Prostate gland (tissue), 2 donors: ENCODE results near the gene RIT1. TPM values are rescaled to one million over a fixed set of nuclear protein-coding genes. Genes with fewer than 3 reads are reported as not detected.

ENCODE experiments used
- DNase-seq: peaks from one replicate; pipeline ENCODE4 v3.0.0-alpha.2; 2019; ENCODE audit warnings: low spot score
- H3K27ac ChIP-seq, 2 donors: fragments of 200-600 bp; sonication (generic); 2 replicates each; pipeline ENCODE4 v1.5.1; 2017 to 2019
- H3K27me3 ChIP-seq: fragments of 200-600 bp; sonication (generic); replicated peaks from 2 replicates; pipeline ENCODE4 v1.5.1; 2019; ENCODE audit not compliant: insufficient read depth
- H3K36me3 ChIP-seq, 2 donors: fragments of 200-600 bp; sonication (generic); 1 replicate in 1 of 2; 2 replicates in 1 of 2; pipeline versions ENCODE4 v1.5.1 to v1.8.1; 2017 to 2019
- H3K4me1 ChIP-seq: fragments of 200-600 bp; sonication (generic); replicated peaks from 2 replicates; pipeline ENCODE4 v1.5.1; 2019
- H3K4me3 ChIP-seq, 2 donors: fragments of 200-600 bp; sonication (generic); 2 replicates each; pipeline ENCODE4 v1.5.1; 2017 to 2019
- H3K9me3 ChIP-seq: fragments of 200-600 bp; sonication (generic); 2 replicates; pipeline ENCODE4 v1.5.1; 2017
- POLR2A ChIP-seq: fragments of 450-650 bp; IDR thresholded peaks from one replicate; pipeline ENCODE4 v1.6.1; 2016; ENCODE audit warnings: antibody characterized with exemption, mild to moderate bottlenecking
- POLR2AphosphoS5 ChIP-seq: sonication (generic); formaldehyde crosslinking; IDR thresholded peaks from one replicate; pipeline ENCODE4 v1.6.1; 2017; ENCODE audit warnings: antibody characterized with exemption
- WGBS: methylation state at CpG from one replicate; pipeline ENCODE4 v1.1.5; 2018; 5-methylcytosine and 5-hydroxymethylcytosine counted together
- intact Hi-C: fragments of 100-400 bp; cut with DNase I; formaldehyde crosslinking; loops from one replicate; pipeline ENCODE4 v1.14.2; 2022
- total RNA-seq, 2 donors: library from RNA; depleted of rRNA; stranded (reverse); fragments of >200 nt; gene quantifications; one replicate each; pipeline ENCODE4 v1.1.0, GENCODE V29; 2016
- TF ChIP-seq, protein P1 (sequence below), 4 experiments: fragments of 200-600 bp in 2 of 4; fragments of 450-650 bp in 2 of 4; sonication (generic) in 2 of 4; IDR thresholded peaks; 1 replicate in 3 of 4; 2 replicates in 1 of 4; pipeline ENCODE4 v1.5.1; 2016 to 2019; ENCODE audit warnings: antibody characterized with exemption in 4 of 4, mild to moderate bottlenecking in 2 of 4, moderate library complexity in 2 of 4

The RIT1 gene
- total RNA-seq, 2 donors from 2014 or later, result 20.8 to 21.8 TPM

DNA sequence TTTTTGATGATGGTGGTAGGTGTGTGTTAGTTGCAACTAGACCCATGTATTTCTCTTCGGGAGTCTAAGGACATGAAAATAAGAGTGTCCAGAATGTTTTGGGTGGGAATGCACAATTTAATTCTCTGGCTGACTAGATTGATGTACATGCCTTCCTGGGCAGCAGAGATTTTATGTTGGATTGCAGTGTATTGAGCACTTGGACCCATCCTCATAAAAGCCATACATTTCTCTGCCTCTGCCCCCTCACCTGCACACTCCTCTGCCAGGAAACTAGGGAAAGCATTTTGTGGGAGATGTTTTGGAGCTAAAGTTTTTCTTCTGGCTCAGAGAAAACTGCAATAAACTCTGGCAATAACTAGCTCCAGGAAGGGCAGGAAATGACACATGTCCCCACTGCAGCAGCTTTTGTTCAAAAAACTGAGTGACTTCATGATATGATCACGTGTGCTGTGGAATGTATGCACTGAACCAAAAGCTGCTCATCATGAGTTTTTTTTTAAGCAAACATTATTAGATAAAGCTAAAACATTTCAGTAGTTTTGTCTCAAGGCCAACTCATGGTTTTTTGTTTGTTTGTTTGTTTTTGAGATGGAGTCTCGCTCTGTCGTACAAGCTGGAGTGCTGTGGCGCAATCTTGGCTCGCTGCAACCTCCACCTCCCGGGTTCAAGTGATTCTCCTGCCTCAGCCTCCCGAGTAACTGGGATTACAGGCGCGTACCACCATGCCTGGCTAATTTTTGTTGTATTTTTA, 17.6 kb downstream of the RIT1 start:
- H3K27ac ChIP-seq, result peak overlapping the region; percentile 35 to 48
- H3K27me3 ChIP-seq, result no peaks in the 10 kb centered on the region
- DNase-seq, result no peak
- H3K36me3 ChIP-seq, result no peaks in the 10 kb centered on the region
- 56% methylated on average over 10 of the region's 10 CpGs for WGBS
- no peaks in the 10 kb centered on the region for H3K9me3 ChIP-seq
- TF ChIP-seq POLR2A, result no peak
- TF ChIP-seq, protein P1, sequence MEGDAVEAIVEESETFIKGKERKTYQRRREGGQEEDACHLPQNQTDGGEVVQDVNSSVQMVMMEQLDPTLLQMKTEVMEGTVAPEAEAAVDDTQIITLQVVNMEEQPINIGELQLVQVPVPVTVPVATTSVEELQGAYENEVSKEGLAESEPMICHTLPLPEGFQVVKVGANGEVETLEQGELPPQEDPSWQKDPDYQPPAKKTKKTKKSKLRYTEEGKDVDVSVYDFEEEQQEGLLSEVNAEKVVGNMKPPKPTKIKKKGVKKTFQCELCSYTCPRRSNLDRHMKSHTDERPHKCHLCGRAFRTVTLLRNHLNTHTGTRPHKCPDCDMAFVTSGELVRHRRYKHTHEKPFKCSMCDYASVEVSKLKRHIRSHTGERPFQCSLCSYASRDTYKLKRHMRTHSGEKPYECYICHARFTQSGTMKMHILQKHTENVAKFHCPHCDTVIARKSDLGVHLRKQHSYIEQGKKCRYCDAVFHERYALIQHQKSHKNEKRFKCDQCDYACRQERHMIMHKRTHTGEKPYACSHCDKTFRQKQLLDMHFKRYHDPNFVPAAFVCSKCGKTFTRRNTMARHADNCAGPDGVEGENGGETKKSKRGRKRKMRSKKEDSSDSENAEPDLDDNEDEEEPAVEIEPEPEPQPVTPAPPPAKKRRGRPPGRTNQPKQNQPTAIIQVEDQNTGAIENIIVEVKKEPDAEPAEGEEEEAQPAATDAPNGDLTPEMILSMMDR (IDR thresholded peaks at IDR 0.05), result no peak
- peak; percentile 50 for TF ChIP-seq POLR2AphosphoS5
- H3K4me3 ChIP-seq, result no peak overlapping the region
- intact Hi-C loops, result no loop called here
- no peaks in the 10 kb centered on the region for H3K4me1 ChIP-seq

DNA sequence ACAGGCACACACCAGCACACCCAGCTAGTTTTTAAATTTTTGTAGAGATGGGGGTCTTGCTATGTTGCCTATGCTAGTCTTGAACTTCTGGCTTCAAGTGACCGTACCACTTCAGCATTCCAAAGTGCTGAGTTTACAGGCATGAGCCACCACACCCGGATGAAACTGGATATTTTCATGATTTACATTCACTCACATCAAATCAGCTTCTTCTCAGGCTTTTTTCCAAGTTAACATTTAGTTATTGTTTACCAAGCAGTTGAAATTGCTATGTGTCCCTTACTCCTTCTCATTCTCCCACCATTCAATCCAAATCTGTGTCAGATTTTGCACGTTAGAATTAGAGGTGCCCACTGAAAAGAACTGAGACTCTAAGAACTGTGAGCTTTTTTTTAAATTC, 18.4 kb downstream of the RIT1 start:
- Histone ChIP-seq H3K4me1 (no peaks in the 10 kb centered on the region), H3K36me3 (no peaks in the 10 kb centered on the region), H3K4me3 (no peak overlapping the region), H3K27me3 (no peaks in the 10 kb centered on the region), H3K27ac (peak overlapping the region; percentile 35 to 48), H3K9me3 (no peaks in the 10 kb centered on the region)
- DNase-seq, result no peak
- intact Hi-C loops, result no loop called here
- no peak for TF ChIP-seq POLR2A
- TF ChIP-seq, protein P1 (IDR thresholded peaks at IDR 0.05), result no peak
- no peak for TF ChIP-seq POLR2AphosphoS5
- WGBS, result 14% methylated on average over 3 of the region's 3 CpGs

- no peaks in the 10 kb centered on the region for H3K27me3 ChIP-seq
- H3K9me3 ChIP-seq, result no peaks in the 10 kb centered on the region
- 56% methylated on average over 3 of the region's 3 CpGs for WGBS
- DNase-seq, result no peak
- no peaks in the 10 kb centered on the region for H3K36me3 ChIP-seq
- H3K4me3 ChIP-seq, result no peak overlapping the region
- intact Hi-C loops, result no loop called here
- TF ChIP-seq, protein P1 (IDR thresholded peaks at IDR 0.05), result no peak
- TF ChIP-seq POLR2AphosphoS5 (no peak), POLR2A (no peak)
- no peak overlapping the region for H3K27ac ChIP-seq
- H3K4me1 ChIP-seq, result no peaks in the 10 kb centered on the region
These were observed 20.9 kb downstream of the RIT1 start for GRCh38 chr1:155890251-155890650.

- WGBS, result 80% methylated on average over 2 of the region's 2 CpGs
- H3K9me3 ChIP-seq, result no peaks in the 10 kb centered on the region
- TF ChIP-seq POLR2AphosphoS5 (no peak), POLR2A (no peak)
- TF ChIP-seq, protein P1 (IDR thresholded peaks at IDR 0.05), result no peak
- no peak overlapping the region for H3K27ac ChIP-seq
- no peak overlapping the region for H3K4me3 ChIP-seq
- H3K27me3 ChIP-seq, result no peaks in the 10 kb centered on the region
- no peaks in the 10 kb centered on the region for H3K36me3 ChIP-seq
- DNase-seq, result no peak
- no peaks in the 10 kb centered on the region for H3K4me1 ChIP-seq
- intact Hi-C loops, result no loop called here
These were observed 21.6 kb downstream of the RIT1 start for GRCh38 chr1:155889566-155889965.

GRCh38 chr1:155888481-155888880, 22.7 kb downstream of the RIT1 start:
- Histone ChIP-seq H3K4me3 (no peak overlapping the region), H3K36me3 (no peaks in the 10 kb centered on the region), H3K4me1 (no peaks in the 10 kb centered on the region), H3K27ac (no peak overlapping the region), H3K27me3 (no peaks in the 10 kb centered on the region), H3K9me3 (no peaks in the 10 kb centered on the region)
- WGBS, result 100% methylated on average over 5 of the region's 5 CpGs
- TF ChIP-seq POLR2A (no peak), POLR2AphosphoS5 (no peak)
- TF ChIP-seq, protein P1 (IDR thresholded peaks at IDR 0.05), result no peak
- intact Hi-C loops, result no loop called here
- DNase-seq, result no peak
